Rectal smooth muscle tissue (tissue), 1 donor: Measurements from ENCODE around the gene APLF.
"Not testable (repeated sequence)": the region's sequence is repeated elsewhere in the genome, so short reads cannot be mapped to it uniquely, and the experiment has no call there.

Experiments
- H3K27ac ChIP-seq: one replicate; pipeline ENCODE4 v1.7.0; 2013; ENCODE audit warnings: low read depth, low read length, inconsistent platforms
- H3K27me3 ChIP-seq: one replicate; pipeline ENCODE4 v1.7.0; 2013; ENCODE audit warnings: low read length; ENCODE audit not compliant: control insufficient read depth, insufficient read depth
- H3K36me3 ChIP-seq: one replicate; pipeline ENCODE4 v1.7.0; 2013; ENCODE audit warnings: low read length; ENCODE audit not compliant: control insufficient read depth, insufficient read depth
- H3K4me1 ChIP-seq: one replicate; pipeline ENCODE4 v1.7.0; 2013; ENCODE audit warnings: low read length; ENCODE audit not compliant: control insufficient read depth, insufficient read depth
- H3K4me3 ChIP-seq: one replicate; pipeline ENCODE4 v1.7.0; 2013; ENCODE audit warnings: low read length
- H3K9ac ChIP-seq: one replicate; pipeline ENCODE4 v1.7.0; 2013; ENCODE audit warnings: low read length

APLF gene

GRCh38 chr2:68527343-68528081 lies 60.1 kb downstream of the APLF start:
- H3K36me3 ChIP-seq, H3K4me1 ChIP-seq, H3K27me3 ChIP-seq, H3K9ac ChIP-seq, H3K27ac ChIP-seq, H3K4me3 ChIP-seq: not testable (repeated sequence)

- not testable (repeated sequence) for H3K4me3 ChIP-seq, H3K36me3 ChIP-seq, H3K9ac ChIP-seq, H3K27me3 ChIP-seq, H3K27ac ChIP-seq, H3K4me1 ChIP-seq
Measured at GRCh38 chr2:68529156-68529555, 61.8 kb downstream of the APLF start.

DNA sequence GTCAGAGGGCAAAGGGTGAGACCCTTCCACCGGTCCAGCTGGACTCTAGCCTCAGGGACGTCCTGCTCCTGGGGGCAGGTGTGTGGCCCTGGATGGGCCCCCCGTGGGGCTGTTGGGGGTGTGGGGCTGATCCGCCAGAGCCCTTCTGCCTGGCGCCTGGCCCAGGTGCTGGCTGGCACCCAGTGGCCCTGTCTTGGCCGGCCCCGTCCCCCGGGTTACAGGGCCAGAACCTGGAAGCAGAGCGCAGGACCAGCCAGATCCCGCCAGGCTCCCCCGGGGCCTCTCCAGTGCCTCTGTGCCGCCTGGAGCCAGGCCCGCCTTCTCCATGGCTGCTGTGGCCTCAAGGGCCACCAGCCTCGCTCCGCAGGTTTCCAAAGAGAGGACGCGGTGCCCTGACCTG lies 62.3 kb downstream of the APLF start:
- H3K9ac ChIP-seq, H3K4me1 ChIP-seq, H3K27ac ChIP-seq, H3K4me3 ChIP-seq, H3K36me3 ChIP-seq, H3K27me3 ChIP-seq: not testable (repeated sequence)

GRCh38 chr2:68536000-68536399 lies 68.6 kb downstream of the APLF start:
- no peak overlapping the region for H3K27ac ChIP-seq
- H3K9ac ChIP-seq: no peak overlapping the region
- no peaks in the 10 kb centered on the region for H3K4me1 ChIP-seq
- no peak overlapping the region for H3K4me3 ChIP-seq
- no peaks in the 10 kb centered on the region for H3K36me3 ChIP-seq
- no peaks in the 10 kb centered on the region for H3K27me3 ChIP-seq

DNA sequence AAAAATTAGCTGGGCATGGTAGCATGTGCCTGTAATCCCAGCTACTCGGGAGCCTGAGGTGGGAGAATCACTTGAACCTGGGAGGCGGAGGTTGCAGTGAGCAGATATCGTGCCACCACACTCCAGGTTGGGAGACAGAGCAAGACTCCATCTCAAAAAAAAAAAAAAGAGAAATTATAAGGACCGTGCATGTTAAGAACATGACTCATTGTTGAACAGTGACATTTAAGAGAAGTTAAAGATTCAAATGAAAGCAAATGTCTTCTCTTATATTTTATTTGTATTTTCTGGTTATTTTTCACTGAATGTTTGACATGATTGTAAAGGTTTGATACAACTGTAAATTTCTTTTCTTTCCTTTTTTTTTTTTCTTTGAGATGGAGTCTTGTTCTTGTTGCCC lies 69.6 kb downstream of the APLF start:
- Histone ChIP-seq H3K36me3 (no peaks in the 10 kb centered on the region), H3K9ac (no peak overlapping the region), H3K27me3 (no peaks in the 10 kb centered on the region), H3K4me3 (no peak overlapping the region), H3K27ac (no peak overlapping the region), H3K4me1 (no peaks in the 10 kb centered on the region)

DNA sequence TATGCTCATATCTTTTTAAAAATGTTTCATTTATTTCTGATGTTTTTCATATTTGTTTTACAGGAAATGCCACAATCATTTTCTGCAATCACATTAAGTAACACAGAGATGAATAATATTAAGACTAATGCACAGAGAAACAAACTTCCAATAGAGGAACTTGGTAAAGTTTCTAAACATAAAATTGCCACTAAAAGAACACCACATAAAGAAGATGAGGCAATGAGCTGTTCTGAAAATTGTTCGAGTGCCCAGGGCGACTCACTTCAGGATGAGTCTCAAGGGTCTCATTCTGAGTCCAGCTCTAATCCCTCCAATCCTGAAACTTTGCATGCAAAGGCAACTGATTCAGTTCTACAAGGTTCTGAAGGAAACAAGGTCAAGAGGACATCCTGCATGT lies 70.4 kb downstream of the APLF start:
- Histone ChIP-seq H3K4me1 (no peaks in the 10 kb centered on the region), H3K9ac (no peak overlapping the region), H3K27ac (no peak overlapping the region), H3K4me3 (no peak overlapping the region), H3K27me3 (no peaks in the 10 kb centered on the region), H3K36me3 (no peaks in the 10 kb centered on the region)

GRCh38 chr2:68544811-68545210 lies 77.4 kb downstream of the APLF start:
- H3K36me3 ChIP-seq: no peaks in the 10 kb centered on the region
- no peak overlapping the region for H3K27ac ChIP-seq
- H3K27me3 ChIP-seq: no peaks in the 10 kb centered on the region
- no peak overlapping the region for H3K4me3 ChIP-seq
- no peak overlapping the region for H3K9ac ChIP-seq
- H3K4me1 ChIP-seq: no peaks in the 10 kb centered on the region

GRCh38 chr2:68548396-68548795 lies 81.0 kb downstream of the APLF start:
- Histone ChIP-seq H3K36me3 (no peaks in the 10 kb centered on the region), H3K27ac (no peak overlapping the region), H3K4me3 (no peak overlapping the region), H3K27me3 (no peaks in the 10 kb centered on the region), H3K9ac (no peak overlapping the region), H3K4me1 (no peaks in the 10 kb centered on the region)

DNA sequence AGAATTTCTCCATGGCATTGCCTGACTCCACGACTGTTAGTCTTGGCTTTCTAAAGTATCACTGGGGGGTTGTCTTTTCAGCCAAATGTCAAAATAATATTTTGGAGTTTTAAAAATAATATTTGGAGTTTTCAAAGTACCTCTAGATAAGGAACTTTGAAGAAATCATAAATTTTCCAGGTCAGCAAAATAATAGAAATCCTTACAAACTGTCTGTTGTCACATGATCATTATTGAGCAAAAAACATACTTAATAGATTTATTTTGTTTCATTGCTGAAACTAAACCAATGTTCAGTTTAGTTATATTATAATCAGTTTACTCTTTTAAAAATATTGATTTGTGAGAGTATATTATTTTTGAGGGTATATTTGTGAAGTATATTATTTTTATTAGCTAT lies 85.7 kb downstream of the APLF start:
- H3K9ac ChIP-seq: no peak overlapping the region

DNA sequence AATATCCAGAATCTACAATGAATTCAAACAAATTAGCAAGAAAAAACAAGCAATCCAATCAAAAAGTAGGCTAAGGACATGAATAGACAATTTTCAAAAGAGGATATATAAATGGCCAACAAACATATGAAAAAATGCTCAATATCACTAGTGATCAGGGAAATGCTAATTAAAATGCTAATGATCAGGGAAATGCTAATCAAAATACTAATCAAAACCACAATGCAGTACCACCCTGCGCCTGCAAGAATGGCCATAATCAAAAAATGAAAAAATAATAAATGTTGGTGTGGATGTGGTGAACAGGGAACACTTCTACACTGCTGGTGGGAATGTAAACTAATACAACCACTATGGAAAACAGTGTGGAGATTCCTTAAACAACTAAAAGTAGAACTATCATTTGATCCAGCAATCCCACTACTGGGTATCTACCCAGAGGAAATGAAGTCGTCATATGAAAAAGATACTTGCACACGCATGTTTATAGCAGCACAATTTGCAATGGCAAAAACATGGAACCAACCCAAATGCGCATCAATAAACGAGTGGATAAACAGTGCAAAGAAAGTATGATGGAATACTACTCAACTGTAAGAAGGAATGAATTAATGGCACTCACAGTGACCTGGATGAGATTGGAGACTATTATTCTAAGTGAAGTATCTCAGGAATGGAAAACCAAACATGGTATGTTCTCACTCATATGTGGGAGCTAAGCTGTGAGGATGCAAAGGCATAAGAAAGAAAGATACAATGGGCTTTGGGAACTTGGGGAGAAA lies 88.2 kb downstream of the APLF start:
- H3K4me3 ChIP-seq, H3K9ac ChIP-seq, H3K27me3 ChIP-seq, H3K27ac ChIP-seq, H3K4me1 ChIP-seq, H3K36me3 ChIP-seq: not testable (repeated sequence)

More for the DNA sequence above, 85.7 kb downstream of the APLF start:
- Histone ChIP-seq H3K27ac (no peak overlapping the region), H3K36me3 (no peaks in the 10 kb centered on the region), H3K4me3 (no peak overlapping the region), H3K4me1 (no peaks in the 10 kb centered on the region), H3K27me3 (no peaks in the 10 kb centered on the region)

DNA sequence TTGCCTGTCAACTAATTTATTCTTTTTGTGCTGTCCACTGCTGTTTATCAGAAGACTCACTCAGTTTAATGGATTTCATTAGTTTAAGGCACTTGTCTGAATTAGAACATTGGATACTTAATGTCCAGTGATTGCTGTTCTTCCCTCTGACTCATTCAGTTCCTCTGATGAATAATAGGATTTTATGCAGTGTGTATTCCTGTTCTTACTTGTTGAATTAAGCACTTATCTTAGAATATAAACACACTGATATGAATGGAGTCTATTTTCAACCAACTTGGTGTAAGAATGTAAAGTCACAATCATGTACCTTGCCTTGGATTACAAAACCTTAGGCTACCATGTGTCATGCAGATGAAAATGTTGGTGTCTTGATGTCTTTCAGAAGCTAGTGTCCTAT lies 89.0 kb downstream of the APLF start:
- no peak overlapping the region for H3K4me3 ChIP-seq
- no peaks in the 10 kb centered on the region for H3K36me3 ChIP-seq
- H3K27ac ChIP-seq: no peak overlapping the region
- no peaks in the 10 kb centered on the region for H3K4me1 ChIP-seq
- no peak overlapping the region for H3K9ac ChIP-seq
- no peaks in the 10 kb centered on the region for H3K27me3 ChIP-seq

GRCh38 chr2:68558576-68558975 lies 91.2 kb downstream of the APLF start:
- H3K27me3 ChIP-seq: no peaks in the 10 kb centered on the region

GRCh38 chr2:68559692-68560091 lies 92.3 kb downstream of the APLF start:
- Histone ChIP-seq H3K4me3 (no peak overlapping the region), H3K4me1 (no peaks in the 10 kb centered on the region), H3K27ac (no peak overlapping the region), H3K9ac (no peak overlapping the region), H3K27me3 (no peaks in the 10 kb centered on the region), H3K36me3 (no peaks in the 10 kb centered on the region)

More at GRCh38 chr2:68558576-68558975, 91.2 kb downstream of the APLF start:
- no peaks in the 10 kb centered on the region for H3K4me1 ChIP-seq
- H3K9ac ChIP-seq: no peak overlapping the region
- no peaks in the 10 kb centered on the region for H3K36me3 ChIP-seq
- no peak overlapping the region for H3K4me3 ChIP-seq
- no peak overlapping the region for H3K27ac ChIP-seq
